Stimulated activated CD8-positive, alpha-beta memory T cell treated with anti-CD3 and anti-CD28 coated beads, Interleukin-15, amount 100 ng/mL, for 48 hours (primary cell): ENCODE data around the gene PTRHD1.

Experiments used
- DNase-seq, 2 donors: peaks; one replicate each; pipeline ENCODE4 v3.0.0-alpha.2; 2020; ENCODE audit warnings: low read depth in 2 of 2

Gene PTRHD1

DNA sequence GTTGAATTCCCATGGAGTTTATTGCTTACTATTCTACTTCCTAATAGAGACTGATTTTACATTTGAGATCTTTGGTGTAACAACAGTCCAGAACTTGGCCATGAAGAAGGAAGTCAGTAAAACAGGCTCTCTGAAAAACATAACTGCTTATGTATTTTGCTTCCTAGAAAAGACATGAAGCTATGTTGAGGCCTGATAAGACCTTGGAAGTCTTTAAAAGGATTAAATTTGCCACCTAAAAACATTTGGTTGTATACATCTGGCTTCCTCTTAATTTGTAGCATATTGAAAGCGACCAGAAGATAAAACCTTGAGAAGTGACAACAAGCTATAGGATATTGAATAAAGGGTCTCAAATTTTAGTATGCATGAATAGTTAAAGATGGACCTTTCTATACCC is 36.4 kb downstream of the PTRHD1 start:
- no peak for DNase-seq

GRCh38 chr2:24754985-24755705 is 38.0 kb downstream of the PTRHD1 start:
- DNase-seq = no peak

DNA sequence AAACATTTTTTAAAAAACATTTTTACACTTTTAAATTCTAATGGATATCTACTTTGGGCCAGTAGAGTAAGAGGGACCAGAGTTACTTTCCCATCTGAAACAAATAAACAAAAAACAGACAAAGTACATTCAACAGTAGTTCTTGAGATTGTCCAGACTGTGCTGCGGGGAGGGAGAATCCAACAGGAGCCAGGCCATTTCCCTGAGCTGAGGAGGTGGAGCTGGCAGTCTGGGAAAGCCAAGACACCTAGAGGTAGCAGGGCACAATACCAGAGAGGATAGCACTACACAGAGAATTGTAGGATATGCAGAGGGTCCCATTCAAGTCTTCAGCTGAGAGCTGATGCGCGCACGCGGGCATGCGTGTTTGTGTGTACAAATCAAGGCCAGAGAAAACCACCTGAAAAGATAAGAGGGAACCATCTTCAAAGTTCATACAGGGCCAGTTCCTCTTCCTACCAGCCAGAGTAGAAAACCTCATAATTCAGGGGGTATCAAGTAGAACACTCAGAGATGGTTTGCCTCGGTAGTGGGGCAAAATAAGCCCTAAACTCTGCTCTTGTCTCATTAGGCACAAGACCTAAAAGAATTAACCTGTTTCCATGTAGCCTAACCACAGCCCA is 44.0 kb downstream of the PTRHD1 start:
- no peak for DNase-seq

DNA sequence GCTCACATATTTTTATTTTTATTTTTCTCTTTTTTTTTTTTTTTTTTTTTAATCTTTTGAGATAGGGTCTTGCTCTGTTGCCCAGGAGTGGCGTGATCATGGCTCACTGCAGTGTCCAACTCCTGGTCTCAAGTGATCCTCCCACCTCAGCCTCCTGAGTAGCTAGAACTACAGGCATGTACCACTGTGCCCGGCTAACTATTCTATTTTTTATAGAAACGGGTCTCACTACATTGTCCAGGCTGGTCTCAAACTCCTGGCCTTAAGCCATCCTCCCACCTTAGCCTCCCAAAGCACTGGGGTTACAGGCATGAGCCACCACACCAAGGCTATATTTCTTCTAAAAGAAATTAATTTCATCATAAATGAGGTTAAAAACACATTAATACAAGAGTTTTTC is 45.9 kb downstream of the PTRHD1 start:
- no peak for DNase-seq

GRCh38 chr2:24745825-24746224 is 47.4 kb downstream of the PTRHD1 start:
- DNase-seq = no peak

DNA sequence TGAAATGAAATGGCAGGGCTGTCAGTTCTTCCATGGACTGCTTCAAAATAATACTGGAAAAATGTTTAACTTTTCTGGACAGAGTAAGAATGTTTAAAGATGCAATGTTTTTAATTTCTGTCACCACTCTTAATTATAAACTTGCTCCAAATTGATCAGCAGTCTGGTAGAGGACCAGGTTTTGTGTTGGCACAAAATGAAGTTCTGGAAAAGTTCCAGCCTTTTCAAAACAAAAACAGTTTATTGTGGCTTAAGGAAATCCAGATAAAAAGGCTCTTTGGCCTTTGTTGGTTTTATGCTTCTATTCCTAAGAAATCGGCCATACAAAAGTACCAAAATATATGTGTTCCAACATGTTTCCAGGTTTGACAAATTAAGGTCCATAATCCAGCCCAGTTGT is 48.8 kb downstream of the PTRHD1 start:
- DNase-seq = no peak

DNA sequence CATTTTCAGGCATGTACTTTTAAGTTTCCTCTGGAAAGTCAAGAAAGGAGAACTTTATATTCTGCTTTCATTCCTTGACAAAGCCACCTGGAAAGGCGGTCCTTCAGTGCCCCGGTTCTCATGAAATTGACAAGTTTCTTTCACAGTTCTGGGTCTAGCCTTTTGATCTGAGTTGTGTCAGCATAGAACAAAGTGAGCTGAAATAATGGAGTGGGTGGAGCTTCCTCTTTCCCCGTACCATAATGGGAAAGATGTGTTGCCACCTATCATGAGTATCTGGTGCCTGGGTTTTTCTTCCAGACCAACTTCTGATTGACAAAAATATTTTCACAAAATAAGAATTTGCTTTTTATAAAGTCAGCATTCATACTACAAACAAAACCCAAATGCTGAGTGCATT is 49.3 kb downstream of the PTRHD1 start:
- DNase-seq = no peak

DNA sequence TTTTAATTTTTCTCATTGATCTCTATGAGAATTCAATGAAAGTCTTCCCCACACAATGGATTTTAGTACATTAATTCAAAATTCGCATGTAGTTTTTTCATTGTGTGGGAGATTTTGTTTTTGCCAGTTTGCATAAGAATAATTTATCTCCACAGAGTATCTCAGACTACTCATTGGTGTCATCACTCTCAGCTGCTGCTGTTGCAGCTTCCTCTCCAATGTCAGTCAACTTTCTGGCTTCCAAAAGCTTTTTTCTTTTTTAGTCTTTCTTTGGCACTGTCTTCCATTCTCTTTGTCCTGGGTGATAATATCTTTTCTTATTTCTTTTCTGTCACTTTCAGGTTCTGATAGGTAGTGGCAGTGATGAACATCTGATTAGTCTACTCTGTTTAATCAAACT is 50.5 kb downstream of the PTRHD1 start:
- DNase-seq = no peak

GRCh38 chr2:24740142-24740541 is 53.0 kb downstream of the PTRHD1 start:
- DNase-seq = no peak
